Stimulated activated CD8-positive, alpha-beta memory T cell treated with anti-CD3 and anti-CD28 coated beads, Interleukin-12 subunit alpha, Interleukin-12 subunit beta, amount 100 ng/mL, for 24 hours (primary cell): ENCODE results near the gene SULT2B1.
"Not testable (repeated sequence)": the region's sequence is repeated elsewhere in the genome, so short reads cannot be mapped to it uniquely, and the experiment has no call there.

ENCODE experiments used
- DNase-seq: peaks from one replicate; pipeline ENCODE4 v3.0.0-alpha.2; 2020; ENCODE audit errors: extremely low read depth

Gene SULT2B1

GRCh38 chr19:48558018-48558684 is 6.2 kb downstream of the SULT2B1 start:
- no peak for DNase-seq

DNA sequence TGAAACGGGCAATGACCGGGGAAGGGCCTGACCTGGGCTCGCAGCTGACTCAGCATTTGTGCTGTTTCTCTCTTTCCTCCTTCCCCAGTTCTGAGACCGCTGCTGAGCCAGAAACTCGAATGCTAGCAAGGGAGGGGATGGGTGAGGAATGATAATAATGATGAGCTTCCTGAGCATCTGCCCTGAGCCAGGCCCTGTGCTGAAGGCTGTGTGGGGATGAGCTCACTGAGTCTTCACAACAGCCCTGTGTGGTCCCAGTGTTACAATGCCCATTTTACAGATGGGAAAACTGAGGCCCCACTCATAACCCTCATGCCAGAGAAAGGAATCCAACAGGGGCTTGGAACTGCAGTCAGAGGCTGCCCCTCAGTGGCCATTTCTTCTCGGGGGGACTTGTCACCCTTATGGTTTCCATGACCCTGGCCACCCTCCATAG is 8.1 kb downstream of the SULT2B1 start:
- DNase-seq, result no peak

GRCh38 chr19:48561412-48561811 is 9.4 kb downstream of the SULT2B1 start:
- DNase-seq, result no peak

GRCh38 chr19:48565090-48565489 is 13.1 kb downstream of the SULT2B1 start:
- DNase-seq, result no peak

- DNase-seq, result no peak
These were observed 16.4 kb downstream of the SULT2B1 start for GRCh38 chr19:48568345-48568886.

- no peak for DNase-seq
These were observed 17.8 kb downstream of the SULT2B1 start for GRCh38 chr19:48569814-48570213.

- DNase-seq, result no peak
These were observed 19.6 kb downstream of the SULT2B1 start for GRCh38 chr19:48571378-48572162.

DNA sequence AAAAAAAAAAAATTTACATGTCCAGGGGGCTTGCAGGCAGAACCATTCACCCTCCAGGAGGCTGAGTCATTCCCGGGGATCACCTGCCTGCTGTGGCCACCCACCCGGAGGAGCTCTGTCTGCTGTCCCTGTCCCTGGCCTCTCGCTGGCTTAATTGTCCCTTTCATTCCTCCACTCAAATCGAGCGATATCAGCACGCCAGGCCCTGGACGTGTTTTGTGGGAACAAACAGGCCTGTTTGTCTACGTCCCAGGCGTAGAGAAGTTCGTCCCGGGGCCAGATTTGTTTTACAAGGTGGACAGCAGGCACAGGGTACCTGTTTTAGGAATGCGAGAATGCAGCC is 21.2 kb downstream of the SULT2B1 start:
- no peak for DNase-seq

GRCh38 chr19:48575931-48576622 is 24.1 kb downstream of the SULT2B1 start:
- DNase-seq, result no peak

DNA sequence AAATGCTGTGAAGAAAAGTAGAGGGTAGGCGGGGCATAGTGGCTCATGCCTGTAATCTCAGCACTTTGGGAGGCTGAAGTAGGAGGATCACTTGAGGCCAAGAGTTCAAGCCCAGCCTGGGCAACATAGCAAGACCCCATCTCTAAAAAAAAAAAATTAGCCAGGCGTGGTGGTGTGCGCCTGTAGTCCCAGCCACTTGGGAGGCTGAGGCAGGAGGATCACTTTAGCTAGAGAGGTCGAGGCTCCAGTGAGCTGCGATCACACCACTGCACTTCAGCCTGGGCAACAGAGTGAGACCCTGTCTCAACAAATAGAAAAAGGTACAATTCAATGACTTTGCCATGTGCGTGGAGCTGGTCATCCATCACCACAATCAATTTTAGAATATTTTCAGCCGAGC is 25.9 kb downstream of the SULT2B1 start:
- DNase-seq, result not testable (repeated sequence)

GRCh38 chr19:48578891-48579290 is 26.9 kb downstream of the SULT2B1 start:
- DNase-seq, result no peak

DNA sequence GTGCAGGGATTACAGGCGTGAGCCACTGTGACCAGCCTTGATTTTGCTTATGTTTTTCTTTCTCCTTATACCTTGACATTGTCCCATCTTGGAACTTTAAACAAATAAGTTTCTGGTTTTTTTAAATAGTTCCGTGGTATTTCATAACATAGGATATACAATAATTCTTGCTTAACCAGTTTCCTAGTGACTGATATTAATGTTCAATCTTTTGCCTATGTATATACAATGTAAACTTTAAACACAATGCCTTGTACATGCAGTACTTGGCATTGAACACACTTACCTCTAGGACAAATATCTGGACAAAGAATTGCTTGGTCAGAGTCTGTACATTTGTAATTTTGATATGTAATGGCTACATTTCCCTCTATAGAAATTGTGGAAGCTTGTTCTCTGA is 30.2 kb downstream of the SULT2B1 start:
- no peak for DNase-seq

- DNase-seq, result no peak
These were observed 35.4 kb downstream of the SULT2B1 start for GRCh38 chr19:48587387-48587786.

DNA sequence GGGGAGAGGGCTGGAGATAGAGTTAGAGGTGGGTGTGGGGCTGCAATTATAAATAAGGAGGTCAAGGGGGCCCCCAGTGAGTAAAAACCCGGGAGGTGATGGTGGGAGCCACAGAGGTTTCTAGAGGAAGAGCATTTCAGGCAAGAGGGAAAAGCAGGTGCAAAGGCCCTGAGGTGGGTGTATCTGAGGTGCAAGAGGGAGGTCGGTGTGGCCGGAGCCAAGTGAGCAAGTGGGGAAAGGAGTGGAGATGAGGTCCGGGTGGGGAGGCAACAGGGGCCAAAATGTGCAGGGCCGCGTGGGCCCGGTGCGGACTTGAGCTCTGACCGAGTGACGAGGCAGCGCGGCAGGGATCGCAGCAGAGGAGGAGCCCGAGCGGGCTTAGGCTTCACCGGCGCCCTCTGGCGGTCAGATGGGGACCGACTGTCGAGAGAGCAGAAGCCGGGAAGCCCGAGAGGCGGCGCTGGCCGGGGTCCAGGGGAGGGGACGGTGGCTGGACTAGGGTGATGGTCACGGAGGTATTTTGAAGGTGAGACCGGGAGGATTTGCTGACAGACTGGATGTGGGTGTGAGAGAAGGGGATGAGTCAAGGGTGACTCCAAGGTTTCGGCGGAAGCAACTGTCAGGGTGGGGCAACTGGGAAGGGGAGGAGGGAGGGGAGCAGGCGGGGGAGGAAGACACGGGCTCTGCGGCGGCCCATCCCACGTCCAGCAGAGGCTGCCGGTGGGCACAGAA is 36.9 kb downstream of the SULT2B1 start:
- DNase-seq, result peak; percentile 66

- DNase-seq, result no peak
These were observed 39.0 kb downstream of the SULT2B1 start for GRCh38 chr19:48591021-48591420.

GRCh38 chr19:48595171-48595570 is 43.2 kb downstream of the SULT2B1 start:
- no peak for DNase-seq

DNA sequence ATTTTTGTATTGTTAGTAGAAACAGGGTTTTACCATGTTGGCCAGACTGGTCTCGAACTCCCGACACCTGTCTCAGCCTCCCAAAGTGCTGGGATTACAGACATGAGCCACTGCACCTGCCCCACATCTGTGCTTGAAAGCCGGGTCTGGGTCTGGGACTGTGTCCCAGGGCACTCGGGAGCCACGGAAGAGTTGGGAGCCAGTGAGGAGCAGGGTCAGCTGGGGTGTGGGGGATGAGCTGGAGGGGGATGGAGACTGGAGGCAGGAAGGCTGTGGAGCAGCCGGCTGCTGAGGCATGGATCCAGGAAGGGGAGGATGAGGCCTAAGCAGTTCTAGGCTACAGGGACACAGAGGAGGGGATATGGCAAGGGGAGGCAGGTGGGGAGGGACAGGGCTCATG is 43.9 kb downstream of the SULT2B1 start:
- DNase-seq, result no peak

DNA sequence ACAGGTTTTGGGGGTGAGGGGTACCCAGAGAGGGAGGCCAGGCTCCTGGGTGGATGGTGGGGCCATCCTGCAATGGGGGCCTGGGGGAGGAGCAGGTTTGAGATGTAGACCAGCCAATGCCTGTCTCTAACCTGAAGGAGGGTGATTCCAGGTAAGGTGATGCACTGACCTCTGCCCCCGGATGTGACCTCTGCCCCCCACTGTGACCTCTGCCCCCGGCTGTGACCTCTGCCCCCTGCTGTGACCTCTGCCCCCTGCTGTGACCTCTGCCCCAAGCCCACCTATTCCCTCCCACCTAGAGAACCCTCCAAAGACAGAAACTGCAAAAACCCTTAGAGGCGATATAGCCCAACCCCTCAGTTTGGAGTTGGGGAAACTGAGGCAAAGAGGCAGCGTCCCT is 44.3 kb downstream of the SULT2B1 start:
- DNase-seq, result no peak

DNA sequence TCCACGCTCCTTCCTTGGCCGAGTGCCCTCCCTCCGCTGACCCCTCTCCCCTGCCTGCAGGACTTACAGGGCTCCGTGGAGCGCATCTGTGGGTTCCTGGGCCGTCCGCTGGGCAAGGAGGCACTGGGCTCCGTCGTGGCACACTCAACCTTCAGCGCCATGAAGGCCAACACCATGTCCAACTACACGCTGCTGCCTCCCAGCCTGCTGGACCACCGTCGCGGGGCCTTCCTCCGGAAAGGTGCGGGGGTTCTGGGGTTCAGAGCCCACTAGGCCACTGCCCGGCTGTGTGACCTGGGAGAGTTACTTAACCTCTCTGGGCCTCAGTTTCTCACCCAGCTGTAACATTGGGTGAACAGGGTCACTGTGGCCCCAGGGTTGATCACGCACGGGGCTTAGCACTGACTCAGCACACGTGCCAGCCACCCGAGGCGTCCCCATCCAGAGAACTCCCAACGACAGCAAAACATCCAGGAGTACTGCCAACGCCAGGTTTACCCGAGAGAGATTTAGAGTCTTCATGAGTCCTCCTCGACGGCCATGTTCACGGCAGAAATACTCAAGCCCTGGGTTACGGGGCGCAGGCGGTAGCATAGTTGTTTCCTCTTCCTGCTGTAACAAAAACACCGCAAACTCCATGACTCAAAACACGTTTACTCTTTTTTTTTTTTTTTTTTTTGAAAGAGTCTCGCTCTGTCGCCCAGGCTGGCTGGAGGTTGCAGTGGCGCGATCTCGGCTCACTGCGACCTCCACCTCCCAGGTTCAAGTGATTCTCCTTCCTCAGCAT is 44.9 kb downstream of the SULT2B1 start:
- no peak for DNase-seq

- DNase-seq, result no peak
These were observed 47.2 kb downstream of the SULT2B1 start for GRCh38 chr19:48598996-48599700.
